D721Med (cell line): ENCODE results near the gene VSX1.

Source experiments
- DNase-seq: peaks from one replicate; pipeline ENCODE4 v3.0.0; 2011; ENCODE audit warnings: low spot score; ENCODE audit not compliant: insufficient read length
- FAIRE-seq: peaks from 2 replicates; lab custom pipeline; 2011; peaks lifted over from hg19 to GRCh38; lab: Jason Lieb, UNC
- CTCF ChIP-seq: IDR thresholded peaks from 2 replicates; pipeline ENCODE4 v1.5.1; 2012; ENCODE audit warnings: mild to moderate bottlenecking, control low read depth; ENCODE audit not compliant: insufficient read depth; ENCODE audit errors: missing control alignments

The VSX1 gene

GRCh38 chr20:25065625-25066338 lies 16.2 kb downstream of the VSX1 start:
- no peak for FAIRE-seq
- TF ChIP-seq CTCF: peak; percentile 72
- DNase-seq: no peak

- no peak for FAIRE-seq
- no peak for DNase-seq
- TF ChIP-seq CTCF: no peak
Observed at GRCh38 chr20:25065072-25065624, 16.8 kb downstream of the VSX1 start.

- no peak for DNase-seq
- FAIRE-seq: no peak
- no peak for TF ChIP-seq CTCF
Observed at GRCh38 chr20:25064561-25065071, 17.3 kb downstream of the VSX1 start.

- DNase-seq: no peak
- no peak for TF ChIP-seq CTCF
- FAIRE-seq: no peak
Observed at GRCh38 chr20:25063981-25064380, 18.0 kb downstream of the VSX1 start.

- no peak for FAIRE-seq
- no peak for DNase-seq
- no peak for TF ChIP-seq CTCF
Observed at GRCh38 chr20:25063546-25063945, 18.4 kb downstream of the VSX1 start.

- DNase-seq (no peak), FAIRE-seq (no peak)
- no peak for TF ChIP-seq CTCF
Observed at GRCh38 chr20:25062841-25063240, 19.1 kb downstream of the VSX1 start.
